Stimulated activated naive CD8-positive, alpha-beta T cell treated with anti-CD3 and anti-CD28 coated beads, Interleukin-15, amount 100 ng/mL, for 72 hours (primary cell): ENCODE results near the gene DOK1.

Experiments
- ATAC-seq: fragments of 150-1000 bp; cut with Tn5 transposase; 2 replicates; pipeline ENCODE4 v1.10.0; 2021; ENCODE audit warnings: mild to moderate bottlenecking, moderate library complexity
- DNase-seq, 2 donors: peaks; one replicate each; pipeline ENCODE4 v3.0.0; 2021 to 2022
- H3K27ac Mint-ChIP-seq, 2 donors: one replicate each; pipeline ENCODE4 v1.8.0; 2022; ENCODE audit warnings: mild to moderate bottlenecking in 2 of 2, mixed read lengths in 2 of 2, moderate library complexity in 2 of 2
- H3K27me3 Mint-ChIP-seq: one replicate; pipeline ENCODE4 v1.8.0; 2022; ENCODE audit warnings: mixed read lengths
- H3K4me1 Mint-ChIP-seq: one replicate; pipeline ENCODE4 v1.8.0; 2022; ENCODE audit warnings: mild to moderate bottlenecking, mixed read lengths
- H3K4me3 Mint-ChIP-seq, 2 donors: one replicate each; pipeline ENCODE4 v1.8.0; 2022; ENCODE audit warnings: mild to moderate bottlenecking in 2 of 2, mixed read lengths in 2 of 2, moderate library complexity in 1 of 2
- H3K9me3 Mint-ChIP-seq, 2 donors: one replicate each; pipeline ENCODE4 v1.8.0; 2022; ENCODE audit warnings: mixed read lengths in 2 of 2

The DOK1 gene

GRCh38 chr2:74516650-74517049, 37.9 kb upstream of the DOK1 start:
- no peak for DNase-seq
- no peak for ATAC-seq
- Mint-ChIP-seq H3K9me3 (no peaks in the 10 kb centered on the region), H3K27me3 (peaks cover 85% of the 10 kb centered on the region), H3K27ac (no peak overlapping the region), H3K4me3 (peak overlapping the region; percentile 81 to 87), H3K4me1 (peaks cover 19% of the 10 kb centered on the region)

GRCh38 chr2:74522516-74522915, 32.0 kb upstream of the DOK1 start:
- ATAC-seq: no peak

DNA sequence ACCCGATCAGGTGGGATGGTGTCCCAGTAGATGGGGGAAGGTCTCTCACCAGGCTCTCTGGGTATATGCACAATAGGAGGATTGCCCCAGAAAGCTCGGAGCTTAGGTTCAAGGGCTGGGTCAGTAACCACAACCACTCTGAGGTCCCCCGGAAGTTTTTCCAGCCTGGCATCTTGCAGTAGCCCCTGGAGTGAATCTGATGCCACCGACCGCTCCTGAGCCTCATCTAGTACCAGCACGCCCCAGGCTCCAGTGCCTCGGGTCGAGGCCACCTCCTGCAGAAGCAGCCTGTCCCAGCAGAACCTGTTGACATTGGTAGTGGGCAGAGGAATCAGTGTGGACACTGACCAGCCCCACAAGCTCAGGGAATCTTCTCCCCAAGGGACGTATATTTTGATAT, 30.5 kb upstream of the DOK1 start:
- DNase-seq (no peak), ATAC-seq (no peak)
- Mint-ChIP-seq H3K9me3 (peaks cover 0 to 7% of the 10 kb centered on the region in 2 donors), H3K4me1 (peaks cover 30% of the 10 kb centered on the region), H3K4me3 (no peak overlapping the region), H3K27me3 (peaks cover 16% of the 10 kb centered on the region), H3K27ac (no peak overlapping the region)

More at GRCh38 chr2:74522516-74522915, 32.0 kb upstream of the DOK1 start:
- Mint-ChIP-seq H3K27me3 (peaks cover 31% of the 10 kb centered on the region), H3K4me3 (no peak overlapping the region), H3K27ac (no peak overlapping the region), H3K4me1 (peaks cover 15% of the 10 kb centered on the region), H3K9me3 (peaks cover 0 to 7% of the 10 kb centered on the region in 2 donors)
- DNase-seq: no peak

GRCh38 chr2:74524955-74525716, 29.4 kb upstream of the DOK1 start:
- peaks cover 5% of the 10 kb centered on the region for H3K27me3 Mint-ChIP-seq
- ATAC-seq (no peak), DNase-seq (no peak)
- no peak overlapping the region for H3K4me3 Mint-ChIP-seq
- peaks cover 31% of the 10 kb centered on the region for H3K4me1 Mint-ChIP-seq
- no peak overlapping the region for H3K27ac Mint-ChIP-seq
- peaks cover 0 to 7% of the 10 kb centered on the region in 2 donors for H3K9me3 Mint-ChIP-seq

DNA sequence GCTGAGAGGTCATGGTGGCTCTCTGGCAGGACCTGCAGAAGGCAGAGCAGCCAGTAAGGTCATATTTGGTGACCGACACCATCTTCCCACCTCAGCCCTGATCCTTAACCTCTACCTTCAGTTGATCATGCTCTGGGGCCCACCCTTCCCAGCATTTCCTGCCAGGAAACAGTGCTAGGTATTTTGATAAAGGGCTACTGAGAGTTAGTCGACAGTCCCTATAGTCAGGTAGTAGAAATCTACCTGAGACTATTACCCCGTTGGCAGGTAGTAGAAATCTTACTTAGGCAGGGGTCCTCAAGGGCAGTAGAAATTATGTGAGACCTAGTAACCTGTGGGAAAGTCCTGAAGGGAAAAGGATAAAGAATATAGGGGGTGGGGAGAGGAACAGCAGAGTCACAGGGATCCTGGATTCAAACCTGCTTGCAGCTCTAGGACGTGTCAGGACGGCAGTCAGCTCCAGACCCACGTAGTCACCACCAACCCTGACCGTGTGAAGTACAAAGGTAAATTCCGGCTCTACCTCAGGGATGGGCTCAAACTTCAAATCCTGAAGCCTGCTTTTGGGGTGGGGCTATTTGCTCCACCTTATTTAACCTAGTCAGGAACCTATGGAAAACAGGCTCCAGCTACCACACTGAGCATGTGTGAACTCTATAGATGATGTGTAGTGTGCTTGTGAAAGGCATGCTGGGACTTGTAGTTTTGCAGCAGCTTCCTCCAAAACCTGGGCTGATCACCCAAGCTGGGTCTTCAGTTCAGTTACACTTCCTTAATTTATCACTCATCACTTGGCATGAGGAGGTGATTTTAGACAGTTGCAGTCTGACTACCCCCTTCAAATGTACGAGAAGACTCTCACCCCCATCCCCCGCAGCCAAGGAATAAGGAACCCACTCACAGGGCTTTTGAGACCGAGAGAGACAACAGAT, 28.5 kb upstream of the DOK1 start, which contains the start of gene DQX1:
Gene DQX1 (minus strand): TSS at position 515 of the 932 bp plus-strand sequence. CDS start 502 bp downstream, at position 13.
- ATAC-seq (no peak), DNase-seq (no peak)
- Mint-ChIP-seq H3K4me1 (peaks cover 36% of the 10 kb centered on the region), H3K4me3 (no peak within 1 kb of the TSS), H3K9me3 (peaks cover 0 to 7% of the 10 kb centered on the region in 2 donors), H3K27ac (peak within 1 kb of the TSS in 1 of 2 donors; percentile 72), H3K27me3 (no peaks in the 10 kb centered on the region)

- ATAC-seq: no peak
- no peak overlapping the region for H3K4me3 Mint-ChIP-seq
- peak overlapping the region in 1 of 2 donors; percentile 72 for H3K27ac Mint-ChIP-seq
Measured at GRCh38 chr2:74526649-74527230, 27.8 kb upstream of the DOK1 start.

GRCh38 chr2:74527741-74528140, 26.8 kb upstream of the DOK1 start:
- peaks cover 0 to 7% of the 10 kb centered on the region in 2 donors for H3K9me3 Mint-ChIP-seq
- H3K27ac Mint-ChIP-seq: no peak overlapping the region
- ATAC-seq: no peak
- no peak for DNase-seq
- no peaks in the 10 kb centered on the region for H3K27me3 Mint-ChIP-seq
- H3K4me1 Mint-ChIP-seq: peaks cover 53% of the 10 kb centered on the region
- peak overlapping the region; percentile 84 to 99 for H3K4me3 Mint-ChIP-seq

More at GRCh38 chr2:74526649-74527230, 27.8 kb upstream of the DOK1 start:
- Mint-ChIP-seq H3K9me3 (peaks cover 0 to 7% of the 10 kb centered on the region in 2 donors), H3K4me1 (peaks cover 43% of the 10 kb centered on the region), H3K27me3 (no peaks in the 10 kb centered on the region)
- DNase-seq: no peak

GRCh38 chr2:74528600-74529356, 25.7 kb upstream of the DOK1 start:
- H3K4me1 Mint-ChIP-seq: peaks cover 53% of the 10 kb centered on the region
- peak overlapping the region; percentile 92 to 99 for H3K27ac Mint-ChIP-seq
- ATAC-seq (peak; percentile 11), DNase-seq (peak in 1 of 2 donors; percentile 50)
- H3K27me3 Mint-ChIP-seq: no peaks in the 10 kb centered on the region
- H3K4me3 Mint-ChIP-seq: peak overlapping the region; percentile 84 to 99
- peaks cover 0 to 7% of the 10 kb centered on the region in 2 donors for H3K9me3 Mint-ChIP-seq

GRCh38 chr2:74529357-74530238, 24.9 kb upstream of the DOK1 start, which contains the start of the genes AUP1 and HTRA2:
AUP1 (minus strand) TSS chr2:74529706; CDS start chr2:74529629, 77 bp downstream.
HTRA2 (plus strand) TSS chr2:74529933; CDS start chr2:74530007, 74 bp downstream.
- Mint-ChIP-seq H3K9me3 (peaks cover 0 to 7% of the 10 kb centered on the region in 2 donors), H3K27ac (peak within 1 kb of the TSS; percentile 92 to 99), H3K4me3 (peak within 1 kb of the TSS; percentile 84 to 99), H3K27me3 (no peaks in the 10 kb centered on the region), H3K4me1 (peaks cover 53% of the 10 kb centered on the region)
- peak; percentile 87 to 93 for DNase-seq
- peak; percentile 83 for ATAC-seq

DNA sequence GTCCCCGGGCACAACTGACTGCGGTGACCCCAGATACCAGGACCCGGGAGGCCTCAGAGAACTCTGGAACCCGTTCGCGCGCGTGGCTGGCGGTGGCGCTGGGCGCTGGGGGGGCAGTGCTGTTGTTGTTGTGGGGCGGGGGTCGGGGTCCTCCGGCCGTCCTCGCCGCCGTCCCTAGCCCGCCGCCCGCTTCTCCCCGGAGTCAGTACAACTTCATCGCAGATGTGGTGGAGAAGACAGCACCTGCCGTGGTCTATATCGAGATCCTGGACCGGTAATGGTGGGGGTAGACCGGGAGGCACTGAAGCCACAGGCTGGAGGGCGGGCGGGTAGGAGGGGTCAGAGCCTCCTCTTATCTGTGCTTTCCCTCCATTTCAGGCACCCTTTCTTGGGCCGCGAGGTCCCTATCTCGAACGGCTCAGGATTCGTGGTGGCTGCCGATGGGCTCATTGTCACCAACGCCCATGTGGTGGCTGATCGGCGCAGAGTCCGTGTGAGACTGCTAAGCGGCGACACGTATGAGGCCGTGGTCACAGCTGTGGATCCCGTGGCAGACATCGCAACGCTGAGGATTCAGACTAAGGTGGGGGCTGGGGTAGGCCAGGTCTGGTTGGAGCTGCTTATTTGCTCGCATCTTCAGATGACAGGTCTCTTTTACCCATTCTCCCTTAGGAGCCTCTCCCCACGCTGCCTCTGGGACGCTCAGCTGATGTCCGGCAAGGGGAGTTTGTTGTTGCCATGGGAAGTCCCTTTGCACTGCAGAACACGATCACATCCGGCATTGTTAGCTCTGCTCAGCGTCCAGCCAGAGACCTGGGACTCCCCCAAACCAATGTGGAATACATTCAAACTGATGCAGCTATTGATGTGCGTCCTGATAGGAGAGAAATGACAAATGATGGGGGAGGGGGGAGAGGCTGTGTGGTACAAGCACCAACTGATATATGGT, 24.0 kb upstream of the DOK1 start:
- DNase-seq: peak; percentile 41 to 79
- Mint-ChIP-seq H3K4me3 (peak overlapping the region; percentile 84 to 99), H3K27me3 (no peaks in the 10 kb centered on the region), H3K27ac (peak overlapping the region; percentile 86 to 88), H3K4me1 (peaks cover 53% of the 10 kb centered on the region), H3K9me3 (peaks cover 0 to 7% of the 10 kb centered on the region in 2 donors)
- peak; percentile 71 for ATAC-seq

- Mint-ChIP-seq H3K4me3 (peak overlapping the region; percentile 84 to 99), H3K4me1 (peaks cover 51% of the 10 kb centered on the region), H3K9me3 (peaks cover 0 to 3% of the 10 kb centered on the region in 2 donors), H3K27ac (no peak overlapping the region), H3K27me3 (no peaks in the 10 kb centered on the region)
- no peak for ATAC-seq
- DNase-seq: no peak
Measured at GRCh38 chr2:74531666-74532065, 22.9 kb upstream of the DOK1 start.

DNA sequence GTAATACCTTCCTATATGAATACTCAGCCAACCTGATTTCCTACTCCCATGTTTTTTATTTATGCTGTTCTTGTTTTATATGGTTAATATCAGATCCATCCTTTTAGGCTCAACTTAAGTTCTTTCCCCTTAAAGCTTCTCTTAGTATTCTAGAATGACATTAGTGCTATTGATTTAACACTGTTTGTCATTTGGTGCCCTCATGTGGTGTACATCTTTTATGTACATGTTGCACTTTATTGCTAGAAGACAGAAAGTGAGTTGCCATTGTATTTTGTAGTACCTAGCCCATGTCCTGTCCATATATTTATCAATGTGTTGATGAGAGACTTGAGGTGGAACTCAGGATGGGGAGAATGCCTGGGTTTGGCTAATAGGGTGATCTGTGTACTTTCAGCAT, 22.3 kb upstream of the DOK1 start:
- Mint-ChIP-seq H3K4me3 (peak overlapping the region in 1 of 2 donors; percentile 84), H3K27ac (peak overlapping the region in 1 of 2 donors; percentile 15), H3K9me3 (no peaks in the 10 kb centered on the region), H3K4me1 (peaks cover 47% of the 10 kb centered on the region), H3K27me3 (peaks cover 4% of the 10 kb centered on the region)
- DNase-seq: no peak
- ATAC-seq: no peak

- Mint-ChIP-seq H3K27ac (no peak overlapping the region), H3K9me3 (no peaks in the 10 kb centered on the region), H3K4me3 (no peak overlapping the region), H3K27me3 (peaks cover 16% of the 10 kb centered on the region), H3K4me1 (peaks cover 35% of the 10 kb centered on the region)
- DNase-seq (no peak), ATAC-seq (no peak)
Measured at GRCh38 chr2:74533464-74533863, 21.1 kb upstream of the DOK1 start.
